SU-DHL-6 (cell line): ENCODE results near the gene GP1BB.

Experiments
- H2AFZ ChIP-seq: fragments of 200-600 bp; sonication (generic); 2 replicates; pipeline ENCODE4 v1.6.1; 2014; ENCODE audit warnings: low read depth, mild to moderate bottlenecking, moderate library complexity, mixed read lengths, antibody characterized with exemption, low read length; ENCODE audit not compliant: severe bottlenecking
- H3F3A ChIP-seq: fragments of 200-600 bp; shearing (Covaris generic); 2 replicates; pipeline ENCODE4 v1.6.0; 2016; ENCODE audit warnings: antibody characterized with exemption, mild to moderate bottlenecking; ENCODE audit not compliant: insufficient read depth
- H3K27ac ChIP-seq: fragments of 200-600 bp; sonication (generic); 2 replicates; pipeline ENCODE4 v1.5.1; 2016; ENCODE audit warnings: low read depth, mild to moderate bottlenecking, low read length, moderate library complexity, mixed read lengths
- H3K27me3 ChIP-seq: fragments of 200-600 bp; sonication (generic), shearing (Covaris generic); 2 replicates; pipeline ENCODE4 v1.6.0; 2014; ENCODE audit warnings: mild to moderate bottlenecking, low read length
- H3K36me3 ChIP-seq: fragments of 200-600 bp; sonication (generic); 2 replicates; pipeline ENCODE4 v1.6.1; 2014; ENCODE audit warnings: mild to moderate bottlenecking, low read length, mixed read lengths
- H3K4me2 ChIP-seq: fragments of 300-600, 200-600 bp; shearing (Covaris generic), sonication (generic); 2 replicates; pipeline ENCODE4 v1.6.0; 2014; ENCODE audit warnings: low read length, low read depth, mild to moderate bottlenecking; ENCODE audit not compliant: poor library complexity, severe bottlenecking
- H3K4me3 ChIP-seq: fragments of 200-600 bp; sonication (generic); 2 replicates; pipeline ENCODE4 v1.5.1; 2014; ENCODE audit warnings: antibody characterized with exemption, low read length, mild to moderate bottlenecking, mixed read lengths; ENCODE audit not compliant: insufficient read depth, poor library complexity, severe bottlenecking
- H3K79me2 ChIP-seq: fragments of 200-600 bp; sonication (generic); 2 replicates; pipeline ENCODE4 v1.6.1; 2014; ENCODE audit warnings: mild to moderate bottlenecking, low read length, moderate library complexity; ENCODE audit not compliant: insufficient read depth
- H3K9ac ChIP-seq: fragments of 200-600 bp; sonication (generic); 2 replicates; pipeline ENCODE4 v1.7.0; 2014; ENCODE audit warnings: mild to moderate bottlenecking, low read length
- H3K9me2 ChIP-seq: fragments of 200-600 bp; sonication (generic); replicated peaks from 2 replicates; pipeline ENCODE4 v1.6.1; 2014; ENCODE audit warnings: low read length; ENCODE audit not compliant: insufficient read depth
- H3K9me3 ChIP-seq: fragments of 200-600 bp; sonication (generic); 2 replicates; pipeline ENCODE4 v1.6.1; 2014; ENCODE audit warnings: low read length, mixed read lengths; ENCODE audit not compliant: insufficient read depth
- H4K20me1 ChIP-seq: fragments of 200-600 bp; sonication (generic); 2 replicates; pipeline ENCODE4 v1.6.1; 2014; ENCODE audit warnings: low read depth, mild to moderate bottlenecking, antibody characterized with exemption, low read length, moderate library complexity, mixed read lengths
- EZH2phosphoT487 ChIP-seq: fragments of 200-600 bp; sonication (generic), shearing (Covaris generic); conservative IDR thresholded peaks from 2 replicates; pipeline ENCODE4 v1.6.1; 2018; ENCODE audit warnings: mild to moderate bottlenecking, antibody characterized with exemption, low read length, moderate library complexity, mixed read lengths
- TF ChIP-seq, protein P1 (sequence below): fragments of 200-600 bp; sonication (generic); IDR thresholded peaks from one replicate; pipeline ENCODE4 v1.5.1; 2017; ENCODE audit warnings: antibody characterized with exemption, mild to moderate bottlenecking, low read length, moderate library complexity; ENCODE audit not compliant: insufficient read depth, poor library complexity, severe bottlenecking

Gene GP1BB

DNA sequence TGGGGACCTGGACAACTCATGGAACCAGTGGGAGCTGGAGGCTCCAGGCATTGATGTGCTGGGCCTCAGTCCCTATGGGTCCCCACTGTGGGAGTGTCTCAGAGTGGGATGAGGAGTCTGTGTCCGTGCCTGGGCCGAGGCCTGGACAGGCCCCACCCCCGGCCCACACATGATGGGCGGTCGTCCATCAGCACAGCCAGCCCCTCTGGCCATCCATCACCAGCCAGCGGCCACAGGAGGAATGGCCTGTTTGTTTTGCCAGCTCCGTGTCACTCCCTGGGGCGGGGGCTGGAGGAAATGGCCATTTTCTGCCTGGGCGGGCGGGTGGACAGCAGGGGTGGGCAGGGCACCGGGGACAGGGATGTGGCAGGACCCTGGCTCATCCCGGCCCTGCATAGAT lies 24.2 kb downstream of the GP1BB start:
- no peaks in the 10 kb centered on the region for H3F3A ChIP-seq
- H3K36me3 ChIP-seq: no peaks in the 10 kb centered on the region
- no peaks in the 10 kb centered on the region for H3K27me3 ChIP-seq
- H2AFZ ChIP-seq: no peak overlapping the region
- no peak overlapping the region for H3K4me3 ChIP-seq
- H3K9ac ChIP-seq: no peak overlapping the region
- no peaks in the 10 kb centered on the region for H3K9me3 ChIP-seq
- H3K9me2 ChIP-seq: no peaks in the 10 kb centered on the region
- H4K20me1 ChIP-seq: no peaks in the 10 kb centered on the region
- H3K79me2 ChIP-seq: no peaks in the 10 kb centered on the region
- H3K4me2 ChIP-seq: no peak overlapping the region
- H3K27ac ChIP-seq: no peak overlapping the region
- no peak for TF ChIP-seq EZH2phosphoT487
- TF ChIP-seq, protein P1, sequence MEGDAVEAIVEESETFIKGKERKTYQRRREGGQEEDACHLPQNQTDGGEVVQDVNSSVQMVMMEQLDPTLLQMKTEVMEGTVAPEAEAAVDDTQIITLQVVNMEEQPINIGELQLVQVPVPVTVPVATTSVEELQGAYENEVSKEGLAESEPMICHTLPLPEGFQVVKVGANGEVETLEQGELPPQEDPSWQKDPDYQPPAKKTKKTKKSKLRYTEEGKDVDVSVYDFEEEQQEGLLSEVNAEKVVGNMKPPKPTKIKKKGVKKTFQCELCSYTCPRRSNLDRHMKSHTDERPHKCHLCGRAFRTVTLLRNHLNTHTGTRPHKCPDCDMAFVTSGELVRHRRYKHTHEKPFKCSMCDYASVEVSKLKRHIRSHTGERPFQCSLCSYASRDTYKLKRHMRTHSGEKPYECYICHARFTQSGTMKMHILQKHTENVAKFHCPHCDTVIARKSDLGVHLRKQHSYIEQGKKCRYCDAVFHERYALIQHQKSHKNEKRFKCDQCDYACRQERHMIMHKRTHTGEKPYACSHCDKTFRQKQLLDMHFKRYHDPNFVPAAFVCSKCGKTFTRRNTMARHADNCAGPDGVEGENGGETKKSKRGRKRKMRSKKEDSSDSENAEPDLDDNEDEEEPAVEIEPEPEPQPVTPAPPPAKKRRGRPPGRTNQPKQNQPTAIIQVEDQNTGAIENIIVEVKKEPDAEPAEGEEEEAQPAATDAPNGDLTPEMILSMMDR: no peak

DNA sequence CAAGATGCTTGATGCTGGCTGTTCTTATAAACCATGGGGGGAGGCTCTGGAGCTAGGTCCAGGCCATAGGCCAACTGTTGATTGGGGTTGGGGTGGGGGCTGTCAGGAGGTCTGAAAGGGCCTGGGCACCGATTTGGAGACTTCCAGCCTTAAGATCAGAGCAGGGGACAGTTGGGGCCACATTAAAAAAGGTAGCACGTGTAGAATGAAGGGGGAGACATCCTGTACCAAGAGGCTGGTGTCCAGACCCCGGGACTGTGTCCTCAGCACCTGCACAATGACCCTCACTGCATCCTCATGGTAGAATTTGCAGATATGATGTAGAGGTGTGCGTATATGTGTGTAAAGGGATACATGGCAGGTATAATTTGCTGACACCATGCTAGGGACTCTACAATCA lies 24.8 kb downstream of the GP1BB start:
- no peaks in the 10 kb centered on the region for H3K36me3 ChIP-seq
- no peak overlapping the region for H3K4me3 ChIP-seq
- no peak overlapping the region for H3K4me2 ChIP-seq
- no peak overlapping the region for H3K9ac ChIP-seq
- no peak overlapping the region for H3K27ac ChIP-seq
- H3F3A ChIP-seq: no peaks in the 10 kb centered on the region
- no peaks in the 10 kb centered on the region for H3K79me2 ChIP-seq
- no peak overlapping the region for H2AFZ ChIP-seq
- H3K9me2 ChIP-seq: no peaks in the 10 kb centered on the region
- no peaks in the 10 kb centered on the region for H3K9me3 ChIP-seq
- TF ChIP-seq, protein P1: no peak
- TF ChIP-seq EZH2phosphoT487: no peak
- no peaks in the 10 kb centered on the region for H4K20me1 ChIP-seq
- no peaks in the 10 kb centered on the region for H3K27me3 ChIP-seq

DNA sequence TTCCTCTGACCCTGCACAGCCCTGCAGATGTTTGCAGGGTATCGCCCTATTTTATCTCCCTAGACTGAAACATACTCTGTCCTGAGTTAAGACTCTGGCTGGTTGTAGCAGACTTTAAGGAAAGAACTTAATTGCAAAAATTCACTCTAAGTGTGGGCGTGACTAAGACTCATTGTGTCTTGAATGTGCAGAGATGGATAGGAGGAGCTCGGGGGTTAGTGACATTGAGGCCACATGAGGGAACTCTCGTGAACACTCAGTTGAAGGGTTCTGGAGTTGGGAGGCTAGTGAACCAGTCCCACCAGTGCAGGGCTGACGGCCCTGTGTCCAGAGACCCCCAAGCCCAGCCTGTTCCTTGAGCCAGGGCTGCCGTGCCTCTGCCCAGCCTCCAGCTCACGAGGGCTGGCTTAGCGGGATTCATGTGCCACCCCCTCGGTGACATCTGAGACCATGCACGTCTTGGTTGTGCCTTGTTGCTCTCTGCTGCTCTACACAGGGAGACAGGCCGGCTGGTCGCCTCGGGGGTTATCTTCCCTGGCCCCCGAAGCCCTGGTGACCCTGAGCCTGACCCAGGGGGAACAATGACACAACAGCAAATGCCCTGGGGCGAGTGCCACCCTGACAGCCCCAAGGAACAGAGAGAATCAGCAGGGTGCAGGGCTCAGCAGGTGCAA lies 25.8 kb downstream of the GP1BB start:
- no peak overlapping the region for H3K9ac ChIP-seq
- H4K20me1 ChIP-seq: no peaks in the 10 kb centered on the region
- no peaks in the 10 kb centered on the region for H3K9me2 ChIP-seq
- TF ChIP-seq, protein P1: no peak
- no peak for TF ChIP-seq EZH2phosphoT487
- H3K36me3 ChIP-seq: no peaks in the 10 kb centered on the region
- no peaks in the 10 kb centered on the region for H3K9me3 ChIP-seq
- no peak overlapping the region for H2AFZ ChIP-seq
- H3K4me3 ChIP-seq: no peak overlapping the region
- no peaks in the 10 kb centered on the region for H3K79me2 ChIP-seq
- H3F3A ChIP-seq: no peaks in the 10 kb centered on the region
- no peaks in the 10 kb centered on the region for H3K27me3 ChIP-seq
- no peak overlapping the region for H3K27ac ChIP-seq
- H3K4me2 ChIP-seq: no peak overlapping the region
